Stimulated activated CD4-positive, alpha-beta T cell treated with anti-CD3 and anti-CD28 coated beads, Interleukin-15, amount 100 ng/mL, for 24 hours (primary cell): Measurements from ENCODE around the gene FNDC1.

Source experiments
- DNase-seq: peaks from one replicate; pipeline ENCODE4 v3.0.0-alpha.2; 2020

Gene FNDC1

GRCh38 chr6:159212525-159213280 is 43.5 kb downstream of the FNDC1 start:
- no peak for DNase-seq

DNA sequence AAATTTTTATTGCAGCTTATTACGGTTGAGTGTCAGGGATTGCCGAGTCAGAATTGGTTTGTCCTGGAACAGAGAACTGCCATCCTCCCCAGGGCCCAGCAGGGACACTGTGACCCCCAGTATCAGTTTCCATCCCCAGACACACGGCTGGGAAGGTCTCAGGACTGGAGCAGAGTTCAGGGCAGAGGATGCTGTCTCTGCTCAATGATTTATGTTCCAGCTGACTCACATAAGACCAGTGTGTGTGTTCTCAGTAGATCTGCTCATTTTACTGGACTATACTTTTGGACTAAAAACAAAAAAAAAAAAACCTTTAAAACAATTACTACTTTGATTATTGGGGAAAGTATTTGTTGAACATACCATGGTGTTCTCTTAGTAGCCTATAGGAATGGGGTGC is 44.2 kb downstream of the FNDC1 start:
- DNase-seq, result no peak

- no peak for DNase-seq
These were observed 45.1 kb downstream of the FNDC1 start for GRCh38 chr6:159214281-159214680.

DNA sequence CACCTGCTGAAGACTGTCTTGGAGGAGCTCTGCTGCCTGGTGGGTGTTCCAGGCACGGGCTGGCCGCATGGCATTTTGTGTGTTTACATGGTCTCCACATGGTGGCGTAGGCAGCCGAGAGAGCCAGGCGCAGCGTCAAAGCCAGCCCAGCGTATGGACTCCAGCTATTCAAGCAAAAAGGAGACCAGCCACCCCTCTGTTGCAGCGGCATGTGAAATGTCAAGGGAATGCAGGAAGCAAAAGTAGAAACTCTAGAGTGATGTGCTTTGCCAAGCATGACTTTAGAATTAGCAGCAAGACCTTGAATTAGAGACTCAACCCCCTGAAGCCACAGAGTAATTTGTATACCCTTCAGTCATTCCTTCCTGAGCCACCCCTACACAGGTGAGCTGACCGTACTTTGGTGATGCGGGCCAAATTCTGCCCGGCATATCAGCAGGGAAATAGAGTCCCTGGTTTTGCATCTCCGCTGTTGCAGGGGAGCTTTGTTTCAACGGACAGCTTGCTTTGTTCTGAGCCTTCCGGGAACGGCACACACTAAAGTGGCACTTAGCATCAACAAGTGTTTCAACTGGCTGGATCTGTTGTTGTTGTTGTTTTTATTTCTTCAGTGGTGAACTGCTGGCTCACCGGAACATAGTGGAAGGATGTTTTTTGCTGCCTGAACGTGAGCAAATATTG is 48.5 kb downstream of the FNDC1 start:
- DNase-seq, result peak; percentile 36

DNA sequence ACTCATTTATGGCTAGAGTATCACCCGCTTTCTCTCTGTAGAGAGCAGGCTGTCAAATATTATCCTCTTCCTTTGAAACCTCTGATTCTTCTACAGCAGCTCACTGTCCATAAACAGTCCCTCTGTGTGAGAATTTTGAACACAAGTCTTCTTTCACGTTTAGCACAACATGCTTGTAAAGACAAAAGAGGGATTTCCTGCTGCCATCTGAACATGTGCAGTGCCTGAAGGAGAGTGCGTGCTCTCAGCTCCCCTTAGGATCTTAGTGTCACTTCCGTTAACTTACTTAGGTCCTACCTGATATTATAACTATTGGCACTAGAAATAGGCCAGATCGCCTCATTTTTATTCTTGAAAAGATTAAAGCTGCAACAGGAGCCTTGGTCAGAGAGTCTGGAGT is 50.9 kb downstream of the FNDC1 start:
- DNase-seq, result no peak

DNA sequence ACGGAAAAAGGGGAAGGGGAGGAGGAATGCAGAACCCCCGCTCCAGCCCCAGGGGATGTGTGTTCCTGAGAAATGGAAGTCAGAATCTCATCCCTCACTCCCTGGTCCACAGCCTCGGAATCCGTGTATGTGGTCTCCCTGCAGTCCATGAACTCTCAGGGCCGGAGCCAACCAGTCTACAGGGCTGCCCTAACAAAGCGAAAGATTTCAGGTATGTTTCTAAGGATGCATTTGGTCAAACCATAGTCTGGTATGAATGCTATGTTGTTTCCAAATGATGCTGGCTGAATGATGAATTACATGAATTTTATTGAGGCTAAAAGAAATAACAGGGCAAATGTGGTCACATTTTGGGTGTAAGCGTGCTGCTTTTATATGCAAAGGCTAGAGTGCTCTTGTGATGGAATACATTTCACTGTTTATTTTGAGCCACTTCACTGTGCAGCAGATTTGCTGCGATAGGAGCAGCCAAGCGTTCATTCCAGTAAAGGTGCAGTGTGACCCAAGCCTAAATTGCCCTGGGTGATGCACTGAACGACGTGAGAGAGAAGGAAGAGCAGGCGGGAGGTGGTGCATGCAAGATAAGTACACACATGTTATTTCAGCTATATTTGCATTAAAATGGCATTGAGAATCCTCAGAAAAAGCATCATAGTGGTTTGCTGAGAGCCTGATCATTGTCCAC is 52.4 kb downstream of the FNDC1 start:
- DNase-seq, result no peak

DNA sequence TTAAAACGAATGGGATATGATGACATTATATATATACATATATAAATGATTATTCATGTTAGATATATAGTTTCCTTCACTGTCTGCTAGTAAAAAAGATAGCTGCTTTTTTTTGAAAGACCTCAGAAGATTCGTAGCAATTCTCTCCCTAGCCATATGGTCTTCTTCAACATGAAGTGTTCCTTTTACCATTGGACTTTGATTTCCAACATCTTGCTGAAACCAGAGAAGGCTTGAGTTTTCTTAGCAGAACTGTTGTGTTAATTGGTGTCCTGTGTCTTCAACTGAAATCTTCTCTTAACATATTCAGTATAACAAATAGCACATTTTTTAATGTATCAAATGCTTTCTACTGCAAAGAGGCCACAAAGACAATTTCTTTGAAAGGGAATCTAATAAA is 55.3 kb downstream of the FNDC1 start:
- DNase-seq, result no peak

DNA sequence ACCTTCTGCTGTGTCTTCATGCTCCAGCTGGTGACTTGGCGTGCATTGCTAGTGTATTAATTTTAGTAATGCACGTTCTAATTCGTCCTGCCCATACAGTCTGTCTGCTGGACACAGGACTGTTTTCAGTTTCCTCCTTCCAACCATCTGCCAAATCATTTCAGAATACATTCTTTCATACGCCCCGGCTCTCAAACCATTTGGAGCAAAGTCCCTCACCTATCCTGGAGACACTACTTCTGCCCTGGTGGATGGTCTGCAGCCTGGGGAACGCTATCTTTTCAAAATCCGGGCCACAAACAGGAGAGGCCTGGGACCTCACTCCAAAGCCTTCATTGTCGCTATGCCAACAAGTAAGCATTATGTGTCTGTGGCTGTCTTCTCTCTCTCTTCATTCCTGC is 60.5 kb downstream of the FNDC1 start:
- DNase-seq, result no peak

GRCh38 chr6:159232106-159232645 is 63.0 kb downstream of the FNDC1 start:
- no peak for DNase-seq

DNA sequence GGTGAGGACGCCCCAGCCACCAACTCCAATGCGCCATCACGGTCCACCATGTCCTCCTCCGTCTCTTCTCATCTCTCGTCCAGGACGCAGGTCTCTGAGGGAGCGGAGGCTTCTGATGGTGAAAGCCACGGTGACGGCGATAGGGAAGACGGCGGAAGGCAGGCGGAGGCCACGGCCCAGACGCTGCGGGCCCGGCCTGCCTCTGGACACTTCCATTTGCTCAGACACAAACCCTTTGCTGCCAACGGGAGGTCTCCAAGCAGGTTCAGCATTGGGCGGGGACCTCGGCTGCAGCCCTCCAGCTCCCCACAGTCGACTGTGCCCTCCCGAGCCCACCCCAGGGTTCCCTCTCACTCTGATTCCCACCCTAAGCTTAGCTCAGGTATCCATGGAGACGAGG is 63.6 kb downstream of the FNDC1 start:
- no peak for DNase-seq

- DNase-seq, result no peak
These were observed 64.3 kb downstream of the FNDC1 start for GRCh38 chr6:159233365-159234101.

DNA sequence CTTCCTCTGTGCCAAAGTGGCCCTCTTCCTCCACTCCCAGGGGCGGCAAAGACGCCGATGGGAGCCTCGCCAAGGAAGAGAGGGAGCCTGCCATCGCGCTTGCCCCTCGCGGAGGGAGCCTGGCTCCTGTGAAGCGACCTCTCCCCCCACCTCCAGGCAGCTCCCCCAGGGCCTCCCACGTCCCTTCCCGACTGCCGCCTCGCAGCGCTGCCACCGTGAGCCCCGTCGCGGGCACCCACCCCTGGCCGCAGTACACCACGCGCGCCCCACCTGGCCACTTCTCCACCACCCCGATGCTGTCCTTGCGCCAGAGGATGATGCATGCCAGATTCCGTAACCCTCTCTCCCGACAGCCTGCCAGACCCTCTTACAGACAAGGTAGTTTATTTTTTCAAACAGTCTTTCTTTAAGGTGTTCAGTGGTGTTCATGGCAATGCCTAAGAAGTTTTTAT is 64.9 kb downstream of the FNDC1 start:
- DNase-seq, result no peak

DNA sequence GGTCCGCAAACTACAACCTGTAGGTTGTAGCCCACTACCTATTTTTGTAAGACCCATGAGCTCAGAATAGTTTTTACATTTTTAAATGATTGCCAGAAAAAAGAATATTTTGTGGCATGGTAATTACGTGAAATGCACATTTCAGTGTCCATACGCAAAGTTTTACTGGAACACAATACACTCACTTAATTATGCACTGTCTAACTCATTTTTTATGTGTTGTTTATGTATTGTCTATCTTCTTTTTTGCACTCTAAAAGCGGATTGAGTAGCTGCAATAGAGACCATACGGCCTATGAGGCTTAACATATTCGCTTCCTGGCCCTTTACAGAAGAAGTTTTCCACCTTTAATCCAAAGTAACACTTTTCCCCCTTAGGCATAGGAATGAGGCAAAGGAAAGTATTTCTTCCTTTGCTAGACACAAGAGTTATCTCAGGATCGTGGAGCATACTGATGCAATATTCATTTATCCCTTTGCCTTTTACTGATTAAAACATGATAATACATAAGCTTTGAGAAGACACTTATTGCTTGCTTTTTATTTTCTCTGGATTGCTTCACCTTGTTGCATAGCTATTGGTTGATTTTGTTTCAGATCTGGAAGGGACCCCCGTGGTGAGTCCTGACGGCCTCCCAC is 69.8 kb downstream of the FNDC1 start:
- DNase-seq, result no peak

GRCh38 chr6:159249128-159249527 is 79.9 kb downstream of the FNDC1 start:
- no peak for DNase-seq

DNA sequence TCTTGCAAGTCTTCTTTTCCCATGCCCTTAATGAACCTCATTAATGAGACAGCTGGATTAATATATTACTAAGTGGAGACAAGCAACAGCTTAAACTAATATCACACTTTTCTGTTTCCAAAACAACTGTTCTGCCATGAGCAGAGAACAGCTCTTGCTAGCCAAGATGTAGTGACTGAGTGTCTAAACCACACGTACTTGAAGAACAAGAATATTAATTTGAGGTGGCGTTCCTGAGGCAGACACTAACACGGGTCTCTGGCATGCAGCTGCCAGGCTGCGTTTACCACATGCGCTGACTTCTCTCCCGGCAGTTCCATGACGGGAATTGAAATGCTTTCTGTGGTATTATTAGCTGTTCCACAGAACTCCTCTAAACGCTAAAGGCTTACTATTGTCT is 80.6 kb downstream of the FNDC1 start:
- no peak for DNase-seq

DNA sequence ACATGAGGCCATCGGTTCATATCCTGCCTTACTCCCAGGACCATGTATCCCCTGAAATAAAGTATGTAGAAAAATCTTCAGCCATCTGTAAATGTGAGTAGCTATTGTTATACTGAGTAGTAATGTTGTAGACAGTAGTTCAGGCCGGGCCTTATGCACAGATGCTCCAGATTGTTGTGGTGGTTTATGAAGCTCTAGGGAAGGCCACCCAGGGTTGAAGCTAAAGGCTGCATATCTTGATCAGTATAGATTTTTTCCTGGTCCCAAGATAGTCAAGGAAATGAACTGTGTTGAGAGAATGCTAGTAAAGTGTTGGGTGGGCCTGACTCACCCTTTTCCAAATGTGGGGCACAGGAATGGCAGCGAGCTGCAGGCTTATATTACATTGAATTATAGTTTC is 81.4 kb downstream of the FNDC1 start:
- no peak for DNase-seq

DNA sequence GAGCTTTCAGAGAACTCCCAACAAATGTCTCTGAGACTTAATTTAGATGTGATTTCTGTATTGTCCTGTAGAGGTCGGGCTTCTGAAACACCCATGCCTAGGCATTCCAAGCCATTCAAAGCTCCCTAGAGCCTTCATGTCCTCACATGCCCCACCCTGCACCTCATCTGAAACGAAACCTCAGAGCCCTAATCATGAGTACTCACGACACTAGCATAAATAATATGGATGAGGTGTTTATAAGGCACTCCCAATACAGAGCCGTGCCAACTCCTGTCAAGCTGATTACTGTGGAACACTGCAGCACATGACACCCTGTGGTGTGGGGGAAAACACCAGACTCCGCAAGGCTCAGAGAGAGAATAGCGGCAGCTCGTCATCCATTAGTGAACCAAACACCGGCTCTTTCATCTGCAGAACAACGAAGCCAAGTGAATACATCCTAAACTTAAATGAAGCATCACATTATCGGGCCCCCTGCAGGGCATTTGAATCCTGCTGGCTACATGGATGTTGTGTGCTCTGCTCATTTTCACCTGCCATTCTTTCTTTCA is 83.8 kb downstream of the FNDC1 start:
- DNase-seq, result peak; percentile 9

GRCh38 chr6:159254186-159254585 is 85.0 kb downstream of the FNDC1 start:
- no peak for DNase-seq

DNA sequence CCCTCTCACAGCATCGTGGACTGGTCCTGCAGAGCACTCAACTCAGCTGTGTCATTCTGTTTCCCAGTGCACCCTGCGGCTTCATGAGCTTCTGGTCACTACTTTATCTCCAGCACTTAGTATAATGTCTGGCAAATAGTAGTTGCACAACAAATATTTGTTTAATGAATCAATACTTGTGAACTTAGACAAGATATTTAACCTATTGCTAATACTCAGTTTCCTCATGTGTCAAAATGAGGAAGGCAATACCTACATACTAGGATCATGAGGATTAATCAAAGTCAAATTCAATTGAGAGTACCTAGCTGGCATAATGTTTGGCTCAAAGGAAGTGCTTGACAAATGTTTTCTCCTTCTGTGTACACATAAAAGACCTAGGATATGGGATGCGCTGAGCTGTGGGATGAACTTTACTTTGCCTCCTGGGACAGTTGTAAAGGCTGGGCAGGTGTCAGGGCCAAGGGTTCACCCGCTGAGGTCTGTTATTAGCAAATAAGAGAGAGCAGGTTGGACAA is 86.3 kb downstream of the FNDC1 start:
- DNase-seq, result no peak

- DNase-seq, result no peak
These were observed 86.9 kb downstream of the FNDC1 start for GRCh38 chr6:159256128-159256527.

- no peak for DNase-seq
These were observed 88.6 kb downstream of the FNDC1 start for GRCh38 chr6:159257846-159258245.
